GM23338 (cell line): ENCODE measurements around the gene ALDOA.

Source experiments
- CREB1 ChIP-seq: fragments of 250-450 bp; sonication (Bioruptor Pico); IDR thresholded peaks from 2 replicates; pipeline ENCODE4 v1.5.0; 2020; ENCODE audit warnings: low read depth, mild to moderate bottlenecking, moderate library complexity
- CTCF ChIP-seq, 2 experiments: fragments of 200-600 bp in 1 of 2; sonication (generic) in 1 of 2; conservative IDR thresholded peaks; 2 replicates each; pipeline versions ENCODE4 v1.5.1 to v1.6.1; 2016 to 2017; ENCODE audit warnings: antibody characterized with exemption in 2 of 2, low read depth in 2 of 2, mild to moderate bottlenecking in 2 of 2, moderate library complexity in 1 of 2
- ETS1 ChIP-seq: IDR thresholded peaks from 2 replicates; pipeline ENCODE4 v1.6.1; 2016; ENCODE audit warnings: antibody characterized with exemption
- EZH2 ChIP-seq: fragments of 200-600 bp; sonication (generic); IDR thresholded peaks from one replicate; pipeline ENCODE4 v1.8.0; 2017; ENCODE audit warnings: antibody characterized with exemption, mild to moderate bottlenecking, low read depth; ENCODE audit not compliant: unreplicated experiment
- EZH2phosphoT487 ChIP-seq: fragments of 200-600 bp; sonication (generic); IDR thresholded peaks from one replicate; pipeline ENCODE4 v1.8.1; 2018; ENCODE audit warnings: antibody characterized with exemption; ENCODE audit not compliant: unreplicated experiment
- JUNB ChIP-seq: IDR thresholded peaks from one replicate; pipeline ENCODE4 v1.6.1; 2016; ENCODE audit warnings: antibody characterized with exemption; ENCODE audit not compliant: unreplicated experiment
- NANOG ChIP-seq: IDR thresholded peaks from 2 replicates; pipeline ENCODE4 v1.6.1; 2016; ENCODE audit warnings: antibody characterized with exemption, borderline replicate concordance
- POLR2AphosphoS5 ChIP-seq: IDR thresholded peaks from 2 replicates; pipeline ENCODE4 v1.6.1; 2016; ENCODE audit warnings: antibody characterized with exemption, low read depth
- REST ChIP-seq: IDR thresholded peaks from one replicate; pipeline ENCODE4 v1.6.1; 2018; ENCODE audit warnings: antibody characterized with exemption; ENCODE audit not compliant: unreplicated experiment
- ZNF114 ChIP-seq: fragments of 250-450 bp; sonication (Bioruptor Pico); IDR thresholded peaks from 2 replicates; pipeline ENCODE4 v1.5.0; 2020; ENCODE audit warnings: mild to moderate bottlenecking, moderate library complexity

GRCh38 chr16:30076276-30076791 lies 10.8 kb downstream of the ALDOA start:
- TF ChIP-seq CTCF (conservative IDR thresholded peaks at IDR 0.05; ENCODE audit: low read depth in 2 of 2) (no peak), ETS1 (no peak), EZH2 (no peak), JUNB (no peak), CREB1 (CRISPR knock-in tag) (no peak), POLR2AphosphoS5 (no peak), REST (no peak), EZH2phosphoT487 (no peak), NANOG (no peak), ZNF114 (CRISPR knock-in tag) (no peak)
